HG02981 (cell line): Measurements from ENCODE around the gene TOPAZ1.

Experiments
- ATAC-seq: cut with Tn5 transposase; IDR thresholded peaks from one replicate; pipeline ENCODE4 v1.9.1; 2021; ENCODE audit warnings: mild to moderate bottlenecking, moderate library complexity; ENCODE audit not compliant: unreplicated experiment

The TOPAZ1 gene

GRCh38 chr3:44241706-44242105 is at the start of gene TOPAZ1:
Gene TOPAZ1, plus strand, starts transcription at chr3:44241886. Its CDS starts 168 bp downstream, at chr3:44242054.
- ATAC-seq, result no peak

GRCh38 chr3:44198284-44199269 is 43.1 kb upstream of the TOPAZ1 start:
- peak; percentile 73 for ATAC-seq

- ATAC-seq, result no peak
Measured at GRCh38 chr3:44206261-44206660, 35.4 kb upstream of the TOPAZ1 start.

- ATAC-seq, result no peak
Measured at GRCh38 chr3:44206862-44207652, 34.6 kb upstream of the TOPAZ1 start.

GRCh38 chr3:44208086-44208485 is 33.6 kb upstream of the TOPAZ1 start:
- no peak for ATAC-seq

GRCh38 chr3:44208568-44208967 is 33.1 kb upstream of the TOPAZ1 start:
- no peak for ATAC-seq

GRCh38 chr3:44210967-44211366 is 30.7 kb upstream of the TOPAZ1 start:
- ATAC-seq, result no peak

GRCh38 chr3:44222337-44222736 is 19.3 kb upstream of the TOPAZ1 start:
- ATAC-seq, result no peak

GRCh38 chr3:44223299-44223698 is 18.4 kb upstream of the TOPAZ1 start:
- no peak for ATAC-seq

GRCh38 chr3:44224131-44224530 is 17.6 kb upstream of the TOPAZ1 start:
- no peak for ATAC-seq

- ATAC-seq, result no peak
Measured at GRCh38 chr3:44226573-44226972, 15.1 kb upstream of the TOPAZ1 start.

- no peak for ATAC-seq
Measured at GRCh38 chr3:44227632-44228031, 14.1 kb upstream of the TOPAZ1 start.

GRCh38 chr3:44228900-44229299 is 12.8 kb upstream of the TOPAZ1 start:
- no peak for ATAC-seq

- ATAC-seq, result no peak
Measured at GRCh38 chr3:44232407-44232806, 9.3 kb upstream of the TOPAZ1 start.

- no peak for ATAC-seq
Measured at GRCh38 chr3:44234648-44235268, 6.9 kb upstream of the TOPAZ1 start.

- ATAC-seq, result peak; percentile 63
Measured at GRCh38 chr3:44235604-44236484, 5.8 kb upstream of the TOPAZ1 start.

- no peak for ATAC-seq
Measured at GRCh38 chr3:44236485-44236908, 5.2 kb upstream of the TOPAZ1 start.

- ATAC-seq, result no peak
Measured at GRCh38 chr3:44237161-44237560, 4.5 kb upstream of the TOPAZ1 start.

GRCh38 chr3:44237665-44238064 is 4.0 kb upstream of the TOPAZ1 start:
- ATAC-seq, result no peak

GRCh38 chr3:44238889-44239288 is 2.8 kb upstream of the TOPAZ1 start:
- ATAC-seq, result no peak
